ENCODE measurements around the gene IGFBP2.

DNA sequence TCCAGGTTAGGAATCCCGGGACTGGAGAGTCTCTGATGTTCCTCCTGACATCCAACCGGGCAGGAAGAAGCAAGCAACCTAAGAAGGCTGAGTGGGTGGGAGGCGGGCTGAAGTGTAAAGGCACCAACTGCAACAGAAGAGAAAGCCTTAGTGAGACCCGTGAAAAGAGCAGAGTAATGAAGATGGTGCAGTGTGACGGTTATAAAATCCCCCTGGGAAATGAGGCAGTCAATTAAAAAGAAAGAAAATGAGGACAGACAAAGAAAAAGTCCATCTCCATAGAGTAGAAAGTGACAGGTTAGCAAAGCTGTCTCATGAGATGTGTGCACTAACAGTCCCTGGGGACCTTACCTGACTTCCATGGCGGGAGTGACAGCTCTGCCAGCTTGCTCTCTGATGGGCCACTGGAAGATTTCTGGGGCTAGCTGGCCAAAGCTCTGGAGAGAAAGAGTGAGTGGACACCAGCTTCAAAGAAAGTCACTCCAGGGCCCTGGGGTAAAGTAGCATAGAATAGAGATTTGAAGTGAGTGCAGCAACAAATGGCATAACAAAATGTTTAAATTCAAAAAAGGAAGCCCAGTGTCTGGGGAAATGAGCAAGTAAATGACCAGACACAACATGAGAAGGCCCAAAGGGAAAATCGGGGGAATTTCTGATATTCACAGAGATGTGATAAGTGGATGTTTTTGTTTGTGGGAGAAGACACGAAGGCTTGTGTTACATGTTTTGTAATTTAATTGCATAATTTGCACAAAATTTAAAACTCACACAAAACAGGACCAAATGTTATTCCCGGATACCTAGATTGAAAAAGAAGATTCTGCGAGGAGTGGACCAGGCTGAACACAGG is 44.1 kb upstream of the IGFBP2 start:
- TF ChIP-seq CTCF (conservative IDR thresholded peaks at IDR 0.05 in 1 of 2, IDR thresholded peaks at IDR 0.05 in 1 of 2; ENCODE audit: extremely low read depth in 1 of 2, insufficient read depth in 1 of 2, low read depth in 1 of 2, low read length in 2 of 2) (no peak), EZH2 (IDR thresholded peaks at IDR 0.05; ENCODE audit: borderline replicate concordance, low read length) (no peak)
